HEK293T (cell line): ENCODE results near the gene GMEB1.
"Not testable (repeated sequence)": the region's sequence is repeated elsewhere in the genome, so short reads cannot be mapped to it uniquely, and the experiment has no call there.

Source experiments
- CTCF ChIA-PET: fragments of 350-600 bp; formaldehyde crosslinking; extraction: SDS; loops from one replicate; lab custom pipeline; 2021; ENCODE audit warnings: antibody characterized with exemption, inconsistent platforms; lab: Yijun Ruan, JAX
- POLR2A ChIA-PET: fragments of 350-600 bp; formaldehyde crosslinking; extraction: SDS; loops from one replicate; lab custom pipeline; 2020; ENCODE audit warnings: antibody characterized with exemption, inconsistent platforms; lab: Yijun Ruan, JAX
- DNase-seq: peaks from one replicate; pipeline ENCODE4 v3.0.0; 2012; ENCODE audit warnings: mixed read lengths; ENCODE audit errors: extremely low spot score
- ARNT ChIP-seq: fragments of 450-650 bp; IDR thresholded peaks from 2 replicates; pipeline ENCODE4 v1.6.1; 2017; ENCODE audit warnings: mild to moderate bottlenecking
- BHLHE40 ChIP-seq: fragments of 450-650 bp; IDR thresholded peaks from 2 replicates; pipeline ENCODE4 v1.6.1; 2016; ENCODE audit warnings: mild to moderate bottlenecking, moderate library complexity, borderline replicate concordance
- CTBP1 ChIP-seq: fragments of 450-650 bp; IDR thresholded peaks from 2 replicates; pipeline ENCODE4 v1.6.1; 2016; ENCODE audit warnings: borderline replicate concordance
- ELF4 ChIP-seq: fragments of 450-650 bp; IDR thresholded peaks from 2 replicates; pipeline ENCODE4 v1.6.1; 2017; ENCODE audit warnings: antibody characterized with exemption
- FOXA1 ChIP-seq: fragments of 450-650 bp; IDR thresholded peaks from 2 replicates; pipeline ENCODE4 v1.6.1; 2016; ENCODE audit warnings: mild to moderate bottlenecking
- FOXK2 ChIP-seq: fragments of 450-650 bp; IDR thresholded peaks from 2 replicates; pipeline ENCODE4 v1.6.1; 2016; ENCODE audit warnings: mild to moderate bottlenecking
- FOXM1 ChIP-seq: fragments of 450-650 bp; IDR thresholded peaks from 2 replicates; pipeline ENCODE4 v1.6.1; 2017; ENCODE audit warnings: mild to moderate bottlenecking, borderline replicate concordance
- HDGF ChIP-seq: fragments of 450-650 bp; IDR thresholded peaks from 2 replicates; pipeline ENCODE4 v1.6.1; 2017; ENCODE audit warnings: antibody characterized with exemption, borderline replicate concordance
- L3MBTL2 ChIP-seq: fragments of 450-650 bp; conservative IDR thresholded peaks from 2 replicates; pipeline ENCODE4 v1.6.1; 2016; ENCODE audit warnings: mild to moderate bottlenecking
- LEF1 ChIP-seq: fragments of 450-650 bp; IDR thresholded peaks from 2 replicates; pipeline ENCODE4 v1.6.1; 2017; ENCODE audit warnings: mild to moderate bottlenecking, borderline replicate concordance
- NFRKB ChIP-seq: fragments of 450-650 bp; IDR thresholded peaks from 2 replicates; pipeline ENCODE4 v1.6.1; 2016; ENCODE audit warnings: mild to moderate bottlenecking, moderate library complexity
- PKNOX1 ChIP-seq: fragments of 450-650 bp; IDR thresholded peaks from 2 replicates; pipeline ENCODE4 v1.6.1; 2016
- SP1 ChIP-seq: fragments of 450-650 bp; IDR thresholded peaks from 2 replicates; pipeline ENCODE4 v1.6.1; 2017
- SUZ12 ChIP-seq: fragments of 450-650 bp; IDR thresholded peaks from 2 replicates; pipeline ENCODE4 v1.6.1; 2016; ENCODE audit warnings: mild to moderate bottlenecking
- TARDBP ChIP-seq: fragments of 450-650 bp; IDR thresholded peaks from 2 replicates; pipeline ENCODE4 v1.6.1; 2016
- ZNF384 ChIP-seq: fragments of 450-650 bp; IDR thresholded peaks from 2 replicates; pipeline ENCODE4 v1.6.1; 2016

Gene GMEB1

GRCh38 chr1:28656335-28656734, 12.2 kb upstream of the GMEB1 start:
- ChIA-PET CTCF (no interaction called here), POLR2A (interaction anchor here (2.0 to 2.5 kb wide), 3 partner anchors 8 to 14 kb away, joined by 6 to 10 read pairs (median 7); partner anchors contain the start of genes GMEB1 and RNU11)
- no peak for DNase-seq
- TF ChIP-seq HDGF = no peak
- TF ChIP-seq PKNOX1 = no peak
- no peak for TF ChIP-seq SUZ12
- no peak for TF ChIP-seq FOXK2
- no peak for TF ChIP-seq SP1
- TF ChIP-seq ZNF384 = no peak
- TF ChIP-seq CTBP1 = no peak
- TF ChIP-seq NFRKB = no peak
- TF ChIP-seq FOXA1 = no peak
- no peak for TF ChIP-seq L3MBTL2
- TF ChIP-seq ELF4 = no peak
- TF ChIP-seq BHLHE40 = no peak
- no peak for TF ChIP-seq LEF1
- TF ChIP-seq ARNT = no peak
- no peak for TF ChIP-seq TARDBP
- TF ChIP-seq FOXM1 = no peak

DNA sequence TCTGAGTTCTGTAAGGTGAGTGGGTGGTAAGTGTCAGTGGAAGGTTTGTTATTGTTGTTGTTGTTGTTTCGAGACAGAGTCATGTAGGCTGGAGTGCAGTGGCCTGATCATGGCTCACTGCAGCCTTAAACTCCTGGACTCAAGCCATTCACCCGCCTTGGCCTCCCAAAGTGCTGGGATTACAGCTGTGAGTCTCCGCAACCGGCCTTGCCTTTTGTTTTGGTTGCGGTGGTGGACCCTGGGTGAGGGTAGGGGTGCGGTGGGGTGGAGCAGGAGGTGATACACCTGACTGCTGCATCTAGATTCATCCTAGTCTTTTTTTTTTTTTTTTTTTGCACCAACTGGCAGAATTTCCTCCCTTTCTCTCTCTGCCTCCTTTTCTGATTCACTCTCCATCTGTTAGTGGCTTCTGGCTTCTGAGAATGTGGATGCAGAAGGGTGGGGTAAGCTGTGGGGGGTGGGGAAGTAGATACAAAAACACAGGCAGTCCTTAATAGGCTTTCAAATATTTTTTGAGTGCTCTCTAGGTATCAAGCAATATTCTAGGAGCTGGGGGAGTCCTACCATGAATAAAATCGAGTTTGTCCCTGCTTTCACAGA, 4.6 kb upstream of the GMEB1 start:
- DNase-seq = no peak
- CTCF ChIA-PET = interaction anchor here (0.6 to 0.7 kb wide), 2 partner anchors 1477 to 1668 kb away, joined by 4 to 7 read pairs; no protein-coding TSS in a partner anchor
- POLR2A ChIA-PET = interaction anchor here (1.0 to 1.2 kb wide), 2 partner anchors 15 to 73 kb away, joined by 4 read pairs; partner anchors contain the start of genes RNU11 and YTHDF2
- TF ChIP-seq ZNF384 (no peak), ARNT (no peak), FOXK2 (no peak), L3MBTL2 (no peak), BHLHE40 (no peak), FOXA1 (no peak), NFRKB (no peak), HDGF (no peak), TARDBP (no peak), FOXM1 (no peak), LEF1 (no peak), SUZ12 (no peak), PKNOX1 (no peak), SP1 (no peak), CTBP1 (no peak), ELF4 (no peak)

DNA sequence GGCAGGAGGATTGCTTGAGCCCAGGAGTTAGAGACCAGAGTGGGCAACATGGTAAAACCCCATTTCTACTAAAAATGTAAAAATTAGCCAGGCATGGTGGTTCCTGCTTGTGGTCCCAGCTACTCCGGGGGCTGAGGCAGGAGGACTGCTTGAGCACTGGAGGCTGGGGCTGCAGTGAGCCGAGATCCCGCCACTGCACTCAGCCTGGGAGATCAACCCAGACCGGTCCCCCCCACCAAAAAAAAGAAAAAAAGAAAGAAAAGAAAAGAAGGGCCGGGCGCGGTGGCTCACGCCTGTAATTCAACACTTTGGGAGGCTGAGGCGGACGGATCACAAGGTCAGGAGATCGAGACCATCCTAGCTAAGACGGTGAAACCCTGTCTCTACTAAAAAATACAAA, 1.8 kb upstream of the GMEB1 start:
- no peak for DNase-seq
- TF ChIP-seq NFRKB = no peak
- TF ChIP-seq FOXK2 = no peak
- no peak for TF ChIP-seq SP1
- TF ChIP-seq L3MBTL2 = no peak
- no peak for TF ChIP-seq ELF4
- TF ChIP-seq FOXM1 = no peak
- TF ChIP-seq FOXA1 = no peak
- CTCF ChIA-PET = no interaction called here
- POLR2A ChIA-PET = interaction anchor here (1.8 kb wide), 1 partner anchor 18 kb away, joined by 7 read pairs; the partner anchor contains the start of gene RNU11

GRCh38 chr1:28668956-28669723, 556 bp downstream of the GMEB1 start:
- no peak for TF ChIP-seq SUZ12
- TF ChIP-seq FOXM1 = peak; percentile 93
- peak; percentile 86 for TF ChIP-seq ARNT
- peak; percentile 58 for DNase-seq
- POLR2A ChIA-PET = interaction anchor here (0.6 to 3.5 kb wide), 21 partner anchors 8 to 513 kb away, joined by 3 to 44 read pairs (median 5); partner anchors contain the start of genes RNU11, SRSF4, TAF12 and YTHDF2
- CTCF ChIA-PET = interaction anchor here (1.9 kb wide), 1 partner anchor 67 kb away, joined by 10 read pairs; the partner anchor contains the start of gene YTHDF2

DNA sequence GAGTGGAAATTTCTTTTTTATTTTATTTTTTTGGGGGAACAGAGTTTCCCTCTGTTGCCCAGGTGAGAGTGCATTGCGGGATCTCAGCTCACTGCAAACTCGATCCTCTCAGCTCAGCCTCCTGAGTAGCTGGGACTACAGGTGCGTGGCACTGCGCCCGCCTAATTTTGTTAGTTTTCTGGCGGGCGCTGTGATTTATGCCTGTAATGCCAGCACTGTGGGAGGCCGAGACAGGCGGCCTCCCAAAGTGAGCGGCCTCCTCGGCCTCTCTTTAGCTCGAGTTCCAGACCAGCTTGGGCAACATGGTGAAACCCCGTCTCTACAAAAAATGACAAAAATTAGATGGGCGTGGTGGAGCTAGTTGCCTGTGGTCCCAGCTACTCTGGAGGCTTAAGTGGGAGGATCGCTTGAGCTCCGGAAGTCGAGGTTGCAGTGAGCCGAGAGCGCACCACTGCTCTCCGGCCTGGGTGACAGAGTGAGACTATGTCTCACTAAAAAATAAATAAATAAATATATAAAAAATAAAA, 2.7 kb downstream of the GMEB1 start:
- DNase-seq = peak; percentile 7
- TF ChIP-seq LEF1 (no peak), PKNOX1 (peak; percentile 93)
- POLR2A ChIA-PET = interaction anchor here (0.6 to 2.4 kb wide), 3 partner anchors 19 to 65 kb away, joined by 3 to 8 read pairs (median 3); partner anchors contain the start of genes RNU11 and YTHDF2
- CTCF ChIA-PET = no interaction called here

DNA sequence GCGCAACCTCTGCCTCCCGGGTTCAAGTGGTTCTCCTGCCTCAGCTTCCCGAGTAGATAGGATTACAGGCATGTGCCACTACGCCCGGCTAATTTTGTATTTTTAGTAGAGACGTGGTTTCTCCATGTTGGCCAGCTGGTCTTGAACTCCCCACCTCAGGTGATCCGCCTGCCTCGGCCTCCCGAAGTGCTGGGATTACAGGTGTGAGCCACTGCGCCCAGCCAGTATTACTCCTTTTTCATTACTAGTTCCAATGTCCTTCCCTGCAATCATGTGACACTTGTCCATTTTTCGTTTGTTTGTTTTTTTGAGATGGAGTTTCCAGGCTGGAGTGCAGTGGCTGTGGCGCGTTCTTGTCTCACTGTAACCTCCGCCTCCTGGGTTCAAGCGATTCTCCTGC, 4.4 kb downstream of the GMEB1 start:
- DNase-seq, CTCF ChIA-PET, POLR2A ChIA-PET: not testable (repeated sequence)
